ENCODE measurements around the gene PSME2. TPM values are rescaled to one million over a fixed set of nuclear protein-coding genes. Genes with fewer than 3 reads are reported as not detected.

PSME2 gene
- total RNA-seq, 1 donor from 2014 or later = 110 TPM

DNA sequence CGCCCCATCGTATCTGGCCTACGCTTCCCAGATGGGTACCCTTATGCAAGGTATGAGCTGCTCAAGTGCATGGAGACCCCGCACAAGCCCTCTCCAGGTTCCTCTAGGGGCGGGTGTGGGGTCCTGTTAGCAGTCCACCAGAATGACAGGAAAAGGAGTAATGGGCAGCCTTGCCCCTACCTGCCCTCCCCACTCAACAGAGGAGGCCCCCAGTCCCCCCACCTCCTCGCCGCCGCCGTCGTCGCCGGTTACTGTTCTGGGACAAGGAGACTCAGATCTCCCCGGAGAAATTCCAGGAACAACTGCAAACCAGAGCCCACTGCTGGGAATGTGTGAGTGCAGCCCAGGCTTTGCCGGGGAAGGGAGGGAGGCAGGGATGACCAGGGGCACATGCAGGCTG lies 31.5 kb upstream of the PSME2 start:
- TF ChIP-seq, protein P1, sequence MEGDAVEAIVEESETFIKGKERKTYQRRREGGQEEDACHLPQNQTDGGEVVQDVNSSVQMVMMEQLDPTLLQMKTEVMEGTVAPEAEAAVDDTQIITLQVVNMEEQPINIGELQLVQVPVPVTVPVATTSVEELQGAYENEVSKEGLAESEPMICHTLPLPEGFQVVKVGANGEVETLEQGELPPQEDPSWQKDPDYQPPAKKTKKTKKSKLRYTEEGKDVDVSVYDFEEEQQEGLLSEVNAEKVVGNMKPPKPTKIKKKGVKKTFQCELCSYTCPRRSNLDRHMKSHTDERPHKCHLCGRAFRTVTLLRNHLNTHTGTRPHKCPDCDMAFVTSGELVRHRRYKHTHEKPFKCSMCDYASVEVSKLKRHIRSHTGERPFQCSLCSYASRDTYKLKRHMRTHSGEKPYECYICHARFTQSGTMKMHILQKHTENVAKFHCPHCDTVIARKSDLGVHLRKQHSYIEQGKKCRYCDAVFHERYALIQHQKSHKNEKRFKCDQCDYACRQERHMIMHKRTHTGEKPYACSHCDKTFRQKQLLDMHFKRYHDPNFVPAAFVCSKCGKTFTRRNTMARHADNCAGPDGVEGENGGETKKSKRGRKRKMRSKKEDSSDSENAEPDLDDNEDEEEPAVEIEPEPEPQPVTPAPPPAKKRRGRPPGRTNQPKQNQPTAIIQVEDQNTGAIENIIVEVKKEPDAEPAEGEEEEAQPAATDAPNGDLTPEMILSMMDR (IDR thresholded peaks at IDR 0.05; ENCODE audit: insufficient read depth, low read length, poor library complexity, severe bottlenecking) = no peak
- H3K27me3 ChIP-seq (ENCODE audit: control insufficient read depth, insufficient read depth, low read length) = no peaks in the 10 kb centered on the region
- peaks cover 14% of the 10 kb centered on the region for H3K36me3 ChIP-seq (ENCODE audit: control insufficient read depth, insufficient read depth, low read length)
- no peak for DNase-seq (ENCODE audit: low read depth)
- no peak overlapping the region for H3K4me3 ChIP-seq (ENCODE audit: low read depth, low read length)

DNA sequence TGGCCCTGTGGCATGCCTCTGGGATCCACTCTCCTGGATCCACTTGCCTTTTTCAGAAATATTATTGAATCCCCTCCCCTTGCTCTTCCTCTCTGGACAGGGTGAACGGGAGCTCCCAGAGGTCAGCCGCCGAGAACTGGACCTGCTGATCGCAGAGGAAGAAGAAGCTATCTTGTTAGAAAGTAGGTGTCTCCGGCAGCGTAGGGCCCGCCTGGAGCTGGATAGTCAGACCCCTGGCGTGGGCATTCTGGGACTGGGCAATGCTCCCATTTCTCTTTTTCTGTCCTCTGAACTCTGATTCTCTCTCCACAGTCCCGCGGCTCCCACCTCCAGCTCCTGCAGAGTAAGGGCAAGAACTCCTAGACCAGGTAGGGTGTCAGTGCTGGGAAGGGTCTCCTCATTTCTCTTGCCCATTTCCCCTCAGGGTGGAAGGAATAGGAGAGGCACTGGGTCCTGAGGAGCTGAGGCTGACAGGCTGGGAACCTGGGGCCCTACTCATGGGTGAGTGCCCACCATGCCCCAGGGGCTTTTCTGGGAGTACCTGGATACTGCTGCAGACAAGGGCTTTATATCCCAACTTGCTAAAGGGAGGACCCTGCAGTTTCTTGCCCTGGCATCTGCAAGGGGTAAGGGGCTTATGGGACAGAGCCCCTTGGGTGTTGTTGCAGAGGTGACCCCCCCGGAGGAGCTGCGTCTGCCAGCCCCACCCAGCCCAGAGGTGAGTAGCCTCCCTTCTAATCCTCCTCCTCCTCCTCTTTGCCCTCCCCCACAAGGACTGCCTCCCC lies 30.8 kb upstream of the PSME2 start:
- Histone ChIP-seq H3K27me3 (ENCODE audit: control insufficient read depth, insufficient read depth, low read length) (no peaks in the 10 kb centered on the region), H3K4me3 (ENCODE audit: low read depth, low read length) (no peak overlapping the region), H3K36me3 (ENCODE audit: control insufficient read depth, insufficient read depth, low read length) (peaks cover 14% of the 10 kb centered on the region)
- DNase-seq (ENCODE audit: low read depth) = no peak
- TF ChIP-seq, protein P1 (IDR thresholded peaks at IDR 0.05; ENCODE audit: insufficient read depth, low read length, poor library complexity, severe bottlenecking) = no peak

DNA sequence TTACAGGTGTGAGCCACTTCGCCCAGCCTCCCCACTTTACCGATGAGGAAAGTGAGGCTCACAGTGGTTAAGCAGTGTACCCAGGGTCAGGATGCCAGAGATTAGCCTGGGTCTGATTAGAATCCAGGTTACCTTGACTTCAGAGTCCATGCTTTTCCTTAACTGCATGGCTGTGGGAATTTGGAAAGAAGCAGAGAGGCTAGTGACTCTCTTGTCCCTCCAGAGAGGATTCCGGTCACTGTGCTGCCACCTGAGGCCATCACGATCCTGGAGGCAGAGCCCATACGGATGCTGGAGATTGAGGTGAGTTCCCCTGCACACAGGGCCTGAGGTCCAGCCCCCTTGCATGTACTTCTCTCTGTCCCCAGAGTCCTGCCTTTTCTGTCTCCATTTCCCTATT lies 30.2 kb upstream of the PSME2 start:
- Histone ChIP-seq H3K4me3 (ENCODE audit: low read depth, low read length) (no peak overlapping the region), H3K36me3 (ENCODE audit: control insufficient read depth, insufficient read depth, low read length) (peaks cover 14% of the 10 kb centered on the region), H3K27me3 (ENCODE audit: control insufficient read depth, insufficient read depth, low read length) (no peaks in the 10 kb centered on the region)
- DNase-seq (ENCODE audit: low read depth) = no peak
- TF ChIP-seq, protein P1 (IDR thresholded peaks at IDR 0.05; ENCODE audit: insufficient read depth, low read length, poor library complexity, severe bottlenecking) = no peak

DNA sequence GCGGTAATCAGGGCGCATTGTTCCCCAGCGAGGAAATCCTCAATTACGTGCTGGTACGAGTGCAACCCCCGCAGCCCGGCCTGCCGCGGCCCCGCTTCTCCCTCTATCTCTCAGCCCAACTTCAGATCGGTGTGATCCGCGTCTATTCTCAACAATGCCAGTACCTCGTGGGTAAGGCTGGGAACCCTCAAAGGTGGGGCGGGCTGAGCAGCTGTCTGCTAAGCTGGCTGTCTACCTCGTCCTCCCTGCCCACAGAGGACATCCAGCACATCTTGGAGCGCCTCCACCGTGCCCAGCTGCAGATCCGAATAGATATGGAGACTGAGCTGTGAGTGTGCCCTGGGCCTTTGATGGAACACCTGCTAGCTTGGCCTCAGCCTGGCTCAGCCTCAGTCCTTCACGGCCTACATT lies 26.5 kb upstream of the PSME2 start:
- Histone ChIP-seq H3K36me3 (ENCODE audit: control insufficient read depth, insufficient read depth, low read length) (peaks cover 7% of the 10 kb centered on the region), H3K27me3 (ENCODE audit: control insufficient read depth, insufficient read depth, low read length) (no peaks in the 10 kb centered on the region), H3K4me3 (ENCODE audit: low read depth, low read length) (peak overlapping the region; percentile 78)
- no peak for DNase-seq (ENCODE audit: low read depth)
- TF ChIP-seq, protein P1 (IDR thresholded peaks at IDR 0.05; ENCODE audit: insufficient read depth, low read length, poor library complexity, severe bottlenecking) = no peak

DNA sequence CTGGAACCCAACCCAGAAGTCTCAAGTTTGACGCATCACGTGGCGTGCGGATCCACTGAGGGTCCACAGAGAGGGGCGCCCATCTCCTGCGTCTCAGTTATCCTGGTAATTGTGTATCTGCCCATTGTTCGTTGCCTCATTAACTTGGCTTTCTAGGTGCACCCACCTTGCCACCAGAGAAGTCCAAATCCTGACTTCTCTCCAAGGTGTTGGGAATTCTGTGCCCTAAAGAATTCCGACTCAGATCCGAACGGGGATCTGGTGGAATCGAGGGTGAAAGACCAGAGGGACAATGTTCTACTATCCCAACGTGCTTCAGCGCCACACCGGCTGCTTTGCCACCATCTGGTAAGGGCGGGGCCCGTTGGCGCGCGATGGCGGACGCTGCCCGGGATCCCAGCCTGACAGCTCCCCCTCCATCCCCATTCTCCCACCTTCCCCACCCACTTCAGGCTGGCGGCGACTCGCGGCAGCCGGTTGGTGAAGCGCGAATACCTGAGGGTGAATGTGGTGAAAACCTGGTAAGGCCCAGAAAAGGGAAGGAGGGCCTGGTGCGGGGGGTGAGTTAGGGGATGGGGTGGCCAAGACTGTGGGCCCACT lies 26.0 kb upstream of the PSME2 start:
- TF ChIP-seq, protein P1 (IDR thresholded peaks at IDR 0.05; ENCODE audit: insufficient read depth, low read length, poor library complexity, severe bottlenecking) = no peak
- peaks cover 8% of the 10 kb centered on the region for H3K36me3 ChIP-seq (ENCODE audit: control insufficient read depth, insufficient read depth, low read length)
- peak overlapping the region; percentile 78 for H3K4me3 ChIP-seq (ENCODE audit: low read depth, low read length)
- no peak for DNase-seq (ENCODE audit: low read depth)
- H3K27me3 ChIP-seq (ENCODE audit: control insufficient read depth, insufficient read depth, low read length) = no peaks in the 10 kb centered on the region

All from kidney epithelial cell (primary cell).